ENCODE data around the gene CACNA2D2. TPM values are rescaled to one million over a fixed set of nuclear protein-coding genes. Genes with fewer than 3 reads are reported as not detected.

CACNA2D2 gene
- polyA plus RNA-seq, 1 of the 3 experiments (the other 2 are of a cell fraction) = 1.1 TPM

- TF ChIP-seq IRF3 (IDR thresholded peaks at IDR 0.05; ENCODE audit: low read depth, low read length) = no peak
- no peak for TF ChIP-seq ZBTB33 (IDR thresholded peaks at IDR 0.05; ENCODE audit: borderline replicate concordance, low read depth)
- peak; percentile 85 for TF ChIP-seq RAD21 (IDR thresholded peaks at IDR 0.05; ENCODE audit: low read length)
- TF ChIP-seq USF1 (IDR thresholded peaks at IDR 0.05; ENCODE audit: borderline replicate concordance, low read depth) = no peak
Observed at GRCh38 chr3:50436114-50436674, 67.2 kb downstream of the CACNA2D2 start (continued).

- no peaks in the 10 kb centered on the region for H3K27me3 ChIP-seq (ENCODE audit: insufficient read depth)
- ChIA-PET POLR2A (no interaction called here), CTCF (interaction anchor here (0.6 to 23.2 kb wide), 41 partner anchors 8 to 179 kb away, joined by 3 to 499 read pairs (median 4); no protein-coding TSS in a partner anchor)
- H4K20me1 ChIP-seq (ENCODE audit: insufficient read depth) = no peaks in the 10 kb centered on the region
- WGBS (ENCODE audit: low lambda C conversion rate) = 20% methylated on average over 12 of the region's 12 CpGs
- H3K4me1 ChIP-seq (ENCODE audit: control insufficient read depth in 1 of 2, insufficient read depth in 2 of 2, low read depth in 1 of 2, low read length in 1 of 2) = peaks cover 0 to 96% of the 10 kb centered on the region in 2 experiments; a peak in 2 of 4 replicates
- peak overlapping the region in 1 of 2 experiments; percentile 33; a peak in 1 of 4 replicates for H3K4me3 ChIP-seq (ENCODE audit: low read depth in 2 of 2, low read length in 1 of 2)
- H3F3A ChIP-seq (replicated peaks; ENCODE audit: insufficient read depth) = no peaks in the 10 kb centered on the region
- H3K36me3 ChIP-seq (replicated peaks in 1 of 2; ENCODE audit: control insufficient read depth in 1 of 2, insufficient read depth in 2 of 2, low read length in 1 of 2) = no peaks in the 10 kb centered on the region
- no peak overlapping the region for H2AFZ ChIP-seq (ENCODE audit: low read depth)
- H3K9me3 ChIP-seq = no peaks in the 10 kb centered on the region
- peak overlapping the region in 1 of 2 experiments; percentile 100; a peak in 2 of 4 replicates for H3K27ac ChIP-seq (ENCODE audit: low read depth in 2 of 2, low read length in 1 of 2)
- peak; percentile 73 for DNase-seq
- H3K4me2 ChIP-seq = no peak overlapping the region
- H3K79me2 ChIP-seq (ENCODE audit: insufficient read depth) = no peaks in the 10 kb centered on the region
- no peaks in the 10 kb centered on the region for H3K9me2 ChIP-seq
- H3K9ac ChIP-seq = no peak overlapping the region
- peak; percentile 66; the same call in 1 of the 2 replicates for TF ChIP-seq FOXJ3 (CRISPR knock-in tag; IDR thresholded peaks at IDR 0.05)
- TF ChIP-seq PBX3 (IDR thresholded peaks at IDR 0.05) = no peak
- TF ChIP-seq SMC3 (IDR thresholded peaks at IDR 0.05; ENCODE audit: low read depth, low read length) = no peak
- no peak for TF ChIP-seq USF1 (IDR thresholded peaks at IDR 0.05; ENCODE audit: borderline replicate concordance, low read depth)
- no peak for TF ChIP-seq SIN3A (IDR thresholded peaks at IDR 0.05; ENCODE audit: borderline replicate concordance, low read depth, low read length)
- peak; percentile 27 for TF ChIP-seq RAD21 (IDR thresholded peaks at IDR 0.05; ENCODE audit: low read length)
- no peak for TF ChIP-seq MXI1 (IDR thresholded peaks at IDR 0.05; ENCODE audit: low read depth, low read length)
- TF ChIP-seq EP300 (IDR thresholded peaks at IDR 0.05; ENCODE audit: borderline replicate concordance in 1 of 2, low read depth in 1 of 2, low read length in 1 of 2) = peak in 1 of 2 experiments; percentile 93; a peak in 2 of 4 replicates
- TF ChIP-seq REST (IDR thresholded peaks at IDR 0.05; ENCODE audit: low read depth, low read length) = no peak
- no peak for TF ChIP-seq FOSL2 (IDR thresholded peaks at IDR 0.05; ENCODE audit: borderline replicate concordance, low read depth)
- TF ChIP-seq ZBTB33 (IDR thresholded peaks at IDR 0.05; ENCODE audit: borderline replicate concordance, low read depth) = no peak
- TF ChIP-seq TCF12 (IDR thresholded peaks at IDR 0.05) = peak; percentile 27; the same call in 1 of the 2 replicates
- TF ChIP-seq NRF1 (IDR thresholded peaks at IDR 0.05; ENCODE audit: low read depth, low read length) = no peak
- no peak for TF ChIP-seq GABPA (IDR thresholded peaks at IDR 0.05; ENCODE audit: low read depth)
Observed at GRCh38 chr3:50435371-50436113, 67.9 kb downstream of the CACNA2D2 start.

Measured in SK-N-SH (cell line).